H1 (cell line): ENCODE results near the gene ZNF667.

Source experiments
- CHD2 ChIP-seq: IDR thresholded peaks from 2 replicates; pipeline ENCODE4 v1.6.1; 2012; ENCODE audit warnings: low read length, improper control_type of control experiment
- EZH2 ChIP-seq: fragments of 200-600 bp; sonication (generic); IDR thresholded peaks from 2 replicates; pipeline ENCODE4 v1.7.1; 2012; ENCODE audit warnings: low read depth, mild to moderate bottlenecking, moderate library complexity, low read length, inconsistent platforms; ENCODE audit not compliant: severe bottlenecking
- GTF2F1 ChIP-seq: IDR thresholded peaks from 2 replicates; pipeline ENCODE4 v1.6.1; 2012; ENCODE audit warnings: low read depth, low read length, improper control_type of control experiment, borderline replicate concordance
- NRF1 ChIP-seq: IDR thresholded peaks from 2 replicates; pipeline ENCODE4 v1.6.1; 2011; ENCODE audit warnings: mild to moderate bottlenecking, low read depth, low read length, improper control_type of control experiment
- POLR2A ChIP-seq, 2 experiments: IDR thresholded peaks; 1 replicate in 1 of 2; 2 replicates in 1 of 2; pipeline ENCODE4 v1.6.1; 2011; ENCODE audit warnings: low read depth in 2 of 2, low read length in 2 of 2, mild to moderate bottlenecking in 2 of 2; ENCODE audit errors: control extremely low read depth in 1 of 2
- SIN3A ChIP-seq, 2 experiments: IDR thresholded peaks in 1 of 2; conservative IDR thresholded peaks in 1 of 2; 2 replicates each; pipeline ENCODE4 v1.6.1; 2011 to 2012; ENCODE audit warnings: low read length in 2 of 2, improper control_type of control experiment in 1 of 2, low read depth in 1 of 2, mild to moderate bottlenecking in 1 of 2
- SP1 ChIP-seq: IDR thresholded peaks from 2 replicates; pipeline ENCODE4 v1.6.1; 2011; ENCODE audit warnings: low read depth, low read length
- ZNF274 ChIP-seq: IDR thresholded peaks from 2 replicates; pipeline ENCODE4 v1.7.0; 2012; ENCODE audit warnings: low read length, borderline replicate concordance; ENCODE audit errors: extremely low read depth
- TF ChIP-seq, protein P1 (sequence below): IDR thresholded peaks from 2 replicates; pipeline ENCODE4 v1.6.1; 2012; ENCODE audit warnings: inconsistent platforms
- TF ChIP-seq, protein P2 (sequence below), 3 experiments: IDR thresholded peaks; 1 replicate in 2 of 3; 2 replicates in 1 of 3; pipeline versions ENCODE4 v1.5.1 to v1.6.1; 2011; ENCODE audit warnings: low read length in 3 of 3, mild to moderate bottlenecking in 3 of 3, inconsistent platforms in 2 of 3, low read depth in 1 of 3, moderate library complexity in 1 of 3; ENCODE audit not compliant: insufficient read depth in 1 of 3; ENCODE audit errors: control extremely low read depth in 1 of 3
- TF ChIP-seq, protein P3 (sequence below): IDR thresholded peaks from 2 replicates; pipeline ENCODE4 v1.6.1; 2012; ENCODE audit warnings: inconsistent platforms

DNA sequence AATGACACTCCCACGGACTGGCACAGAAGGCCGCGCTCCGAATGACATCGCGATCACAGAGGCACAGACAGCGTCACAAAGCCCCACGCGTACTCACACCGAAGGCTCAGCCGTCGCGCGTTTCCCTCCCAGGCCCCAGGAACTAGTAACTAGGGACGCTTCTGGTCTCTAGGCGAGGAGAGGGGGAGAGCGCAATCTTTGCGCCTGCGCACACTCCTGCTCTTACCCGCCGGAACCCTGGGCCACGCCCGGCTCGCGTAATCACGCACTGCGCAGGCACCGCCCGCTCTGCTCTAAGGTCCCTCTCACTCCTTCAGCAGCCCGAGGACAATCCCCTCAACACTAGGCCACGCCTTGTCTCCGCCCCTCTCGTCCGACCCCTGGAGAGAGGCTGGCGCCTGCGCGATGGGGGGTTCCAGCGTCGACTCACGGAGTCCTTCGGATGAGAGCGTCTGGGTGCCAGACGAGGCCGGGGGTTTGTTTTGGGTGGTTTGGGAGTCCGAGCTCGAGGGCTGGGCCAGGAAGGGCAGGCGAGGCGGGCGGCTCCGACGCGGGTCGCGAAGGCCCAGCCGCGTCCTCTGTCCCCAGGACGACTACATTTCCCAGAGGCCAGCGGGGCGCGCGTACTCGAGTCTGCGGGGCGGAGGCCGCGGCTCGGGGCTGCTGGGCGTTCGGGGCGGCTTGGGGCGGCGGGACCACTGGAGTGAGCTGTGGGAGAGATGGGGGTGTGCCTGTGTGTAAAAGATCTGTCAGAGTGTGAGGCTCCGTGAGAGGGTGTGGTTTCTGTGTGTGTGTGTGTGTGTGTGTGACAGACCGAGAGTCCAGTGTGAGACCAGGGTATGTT, 30.5 kb upstream of the ZNF667 start, which contains the start of gene ZNF471:
- TF ChIP-seq NRF1 (peak; percentile 74), CHD2 (0 out of 2 replicates have a peak, but pooled peaks have one; percentile 18), ZNF274 (no peak), GTF2F1 (no peak), POLR2A (IDR thresholded peaks at IDR 0.05; ENCODE audit: control extremely low read depth in 1 of 2, low read depth in 2 of 2, low read length in 2 of 2) (peak in 1 of 2 experiments; percentile 45; a peak in 1 of 3 replicates), SIN3A (conservative IDR thresholded peaks at IDR 0.05 in 1 of 2, IDR thresholded peaks at IDR 0.05 in 1 of 2; ENCODE audit: low read depth in 1 of 2, low read length in 2 of 2) (peak in 1 of 2 experiments; percentile 95; a peak in 2 of 4 replicates), EZH2 (no peak), SP1 (no peak)
- TF ChIP-seq, protein P1, sequence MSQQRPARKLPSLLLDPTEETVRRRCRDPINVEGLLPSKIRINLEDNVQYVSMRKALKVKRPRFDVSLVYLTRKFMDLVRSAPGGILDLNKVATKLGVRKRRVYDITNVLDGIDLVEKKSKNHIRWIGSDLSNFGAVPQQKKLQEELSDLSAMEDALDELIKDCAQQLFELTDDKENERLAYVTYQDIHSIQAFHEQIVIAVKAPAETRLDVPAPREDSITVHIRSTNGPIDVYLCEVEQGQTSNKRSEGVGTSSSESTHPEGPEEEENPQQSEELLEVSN, result peak; percentile 76
- TF ChIP-seq, protein P2, sequence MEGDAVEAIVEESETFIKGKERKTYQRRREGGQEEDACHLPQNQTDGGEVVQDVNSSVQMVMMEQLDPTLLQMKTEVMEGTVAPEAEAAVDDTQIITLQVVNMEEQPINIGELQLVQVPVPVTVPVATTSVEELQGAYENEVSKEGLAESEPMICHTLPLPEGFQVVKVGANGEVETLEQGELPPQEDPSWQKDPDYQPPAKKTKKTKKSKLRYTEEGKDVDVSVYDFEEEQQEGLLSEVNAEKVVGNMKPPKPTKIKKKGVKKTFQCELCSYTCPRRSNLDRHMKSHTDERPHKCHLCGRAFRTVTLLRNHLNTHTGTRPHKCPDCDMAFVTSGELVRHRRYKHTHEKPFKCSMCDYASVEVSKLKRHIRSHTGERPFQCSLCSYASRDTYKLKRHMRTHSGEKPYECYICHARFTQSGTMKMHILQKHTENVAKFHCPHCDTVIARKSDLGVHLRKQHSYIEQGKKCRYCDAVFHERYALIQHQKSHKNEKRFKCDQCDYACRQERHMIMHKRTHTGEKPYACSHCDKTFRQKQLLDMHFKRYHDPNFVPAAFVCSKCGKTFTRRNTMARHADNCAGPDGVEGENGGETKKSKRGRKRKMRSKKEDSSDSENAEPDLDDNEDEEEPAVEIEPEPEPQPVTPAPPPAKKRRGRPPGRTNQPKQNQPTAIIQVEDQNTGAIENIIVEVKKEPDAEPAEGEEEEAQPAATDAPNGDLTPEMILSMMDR (IDR thresholded peaks at IDR 0.05; ENCODE audit: control extremely low read depth in 1 of 3, insufficient read depth in 1 of 3, low read depth in 1 of 3, low read length in 3 of 3), result no peak
- TF ChIP-seq, protein P3, sequence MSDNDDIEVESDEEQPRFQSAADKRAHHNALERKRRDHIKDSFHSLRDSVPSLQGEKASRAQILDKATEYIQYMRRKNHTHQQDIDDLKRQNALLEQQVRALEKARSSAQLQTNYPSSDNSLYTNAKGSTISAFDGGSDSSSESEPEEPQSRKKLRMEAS, result no peak
